D721Med (cell line): ENCODE measurements around the gene SLC39A7.

ENCODE experiments used
- DNase-seq: peaks from one replicate; pipeline ENCODE4 v3.0.0; 2011; ENCODE audit warnings: low spot score; ENCODE audit not compliant: insufficient read length
- FAIRE-seq: peaks from 2 replicates; lab custom pipeline; 2011; peaks lifted over from hg19 to GRCh38; lab: Jason Lieb, UNC
- TF ChIP-seq, protein P1 (sequence below): IDR thresholded peaks from 2 replicates; pipeline ENCODE4 v1.5.1; 2012; ENCODE audit warnings: mild to moderate bottlenecking, control low read depth; ENCODE audit not compliant: insufficient read depth; ENCODE audit errors: missing control alignments

The SLC39A7 gene, protein sequence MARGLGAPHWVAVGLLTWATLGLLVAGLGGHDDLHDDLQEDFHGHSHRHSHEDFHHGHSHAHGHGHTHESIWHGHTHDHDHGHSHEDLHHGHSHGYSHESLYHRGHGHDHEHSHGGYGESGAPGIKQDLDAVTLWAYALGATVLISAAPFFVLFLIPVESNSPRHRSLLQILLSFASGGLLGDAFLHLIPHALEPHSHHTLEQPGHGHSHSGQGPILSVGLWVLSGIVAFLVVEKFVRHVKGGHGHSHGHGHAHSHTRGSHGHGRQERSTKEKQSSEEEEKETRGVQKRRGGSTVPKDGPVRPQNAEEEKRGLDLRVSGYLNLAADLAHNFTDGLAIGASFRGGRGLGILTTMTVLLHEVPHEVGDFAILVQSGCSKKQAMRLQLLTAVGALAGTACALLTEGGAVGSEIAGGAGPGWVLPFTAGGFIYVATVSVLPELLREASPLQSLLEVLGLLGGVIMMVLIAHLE

GRCh38 chr6:33200219-33201146, at the start of gene SLC39A7, which contains the start of gene RXRB:
TSS of gene SLC39A7 (plus strand) at chr6:33200867. CDS start at chr6:33201246, 379 bp downstream.
TSS of gene RXRB (minus strand) at chr6:33200665. CDS start at chr6:33200476, 189 bp downstream.
- peak; percentile 96 for DNase-seq
- no peak for FAIRE-seq
- TF ChIP-seq, protein P1, sequence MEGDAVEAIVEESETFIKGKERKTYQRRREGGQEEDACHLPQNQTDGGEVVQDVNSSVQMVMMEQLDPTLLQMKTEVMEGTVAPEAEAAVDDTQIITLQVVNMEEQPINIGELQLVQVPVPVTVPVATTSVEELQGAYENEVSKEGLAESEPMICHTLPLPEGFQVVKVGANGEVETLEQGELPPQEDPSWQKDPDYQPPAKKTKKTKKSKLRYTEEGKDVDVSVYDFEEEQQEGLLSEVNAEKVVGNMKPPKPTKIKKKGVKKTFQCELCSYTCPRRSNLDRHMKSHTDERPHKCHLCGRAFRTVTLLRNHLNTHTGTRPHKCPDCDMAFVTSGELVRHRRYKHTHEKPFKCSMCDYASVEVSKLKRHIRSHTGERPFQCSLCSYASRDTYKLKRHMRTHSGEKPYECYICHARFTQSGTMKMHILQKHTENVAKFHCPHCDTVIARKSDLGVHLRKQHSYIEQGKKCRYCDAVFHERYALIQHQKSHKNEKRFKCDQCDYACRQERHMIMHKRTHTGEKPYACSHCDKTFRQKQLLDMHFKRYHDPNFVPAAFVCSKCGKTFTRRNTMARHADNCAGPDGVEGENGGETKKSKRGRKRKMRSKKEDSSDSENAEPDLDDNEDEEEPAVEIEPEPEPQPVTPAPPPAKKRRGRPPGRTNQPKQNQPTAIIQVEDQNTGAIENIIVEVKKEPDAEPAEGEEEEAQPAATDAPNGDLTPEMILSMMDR, result no peak

DNA sequence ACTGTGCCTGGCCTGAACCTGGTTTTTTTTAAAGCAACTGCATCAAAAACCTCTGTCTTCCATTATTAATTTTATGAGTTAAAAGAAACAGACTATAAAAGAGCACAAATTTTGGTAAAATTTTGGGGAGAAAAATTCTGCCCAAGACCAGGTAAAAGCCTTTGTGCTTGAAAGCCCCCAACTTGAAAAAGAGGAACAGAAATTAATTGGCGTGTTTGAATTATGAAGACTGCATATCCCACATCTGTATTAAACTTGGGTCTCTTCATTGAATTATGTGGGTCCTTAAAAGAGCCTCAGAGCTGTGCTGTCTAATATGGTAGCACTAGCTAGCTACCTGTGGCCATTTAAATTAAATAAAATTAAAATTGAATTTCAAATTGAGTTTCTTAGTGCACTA, 49.6 kb upstream of the SLC39A7 start:
- FAIRE-seq (no peak), DNase-seq (no peak)
- TF ChIP-seq, protein P1, result no peak

DNA sequence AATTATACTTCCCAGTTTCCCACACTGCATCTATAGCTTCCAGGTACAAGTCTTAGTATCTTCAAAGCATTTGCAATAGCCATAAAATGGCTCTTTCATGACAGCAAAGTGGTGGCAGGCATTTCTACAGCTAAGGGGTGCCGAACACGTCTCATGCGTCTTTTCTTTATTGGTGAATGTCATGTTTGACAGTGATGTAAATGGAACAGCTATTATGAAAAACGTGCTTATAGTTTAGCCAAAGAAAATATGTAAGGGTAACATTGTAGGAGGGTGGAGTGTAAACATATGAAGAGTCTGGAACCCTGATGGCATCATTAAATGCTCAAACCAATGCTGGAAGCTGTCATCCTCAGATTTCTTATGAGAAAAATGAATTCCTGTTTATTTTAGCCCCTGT, 46.3 kb upstream of the SLC39A7 start:
- FAIRE-seq, result no peak
- DNase-seq, result no peak
- TF ChIP-seq, protein P1, result no peak

DNA sequence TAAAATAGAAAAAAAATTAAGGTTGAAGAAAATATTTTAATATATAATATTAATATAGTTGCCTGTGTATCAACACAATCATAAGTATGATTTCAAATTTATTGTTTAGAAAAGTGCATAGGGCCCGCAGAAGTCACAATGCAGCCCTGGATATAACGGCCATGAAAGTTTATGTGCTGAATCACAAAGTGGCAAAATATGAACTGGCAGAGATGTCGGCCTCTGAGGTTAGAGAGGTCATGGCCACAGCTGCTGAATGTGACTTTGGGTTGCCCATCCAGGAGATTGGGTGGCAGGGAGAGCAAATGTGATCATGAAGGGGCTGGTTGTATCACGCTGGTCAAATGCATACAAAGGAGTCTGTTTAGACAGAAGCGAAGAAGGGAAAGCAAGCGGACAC, 44.1 kb upstream of the SLC39A7 start:
- FAIRE-seq, result no peak
- TF ChIP-seq, protein P1, result no peak

GRCh38 chr6:33156964-33157363, 43.7 kb upstream of the SLC39A7 start:
- DNase-seq (no peak), FAIRE-seq (no peak)
- TF ChIP-seq, protein P1, result no peak

More for the DNA sequence above, 44.1 kb upstream of the SLC39A7 start:
- no peak for DNase-seq

- TF ChIP-seq, protein P1, result no peak
- FAIRE-seq (no peak), DNase-seq (no peak)
Measured at GRCh38 chr6:33160096-33160495, 40.6 kb upstream of the SLC39A7 start.
